K562 (cell line): ENCODE data around the gene BTBD2. TPM values are rescaled to one million over a fixed set of nuclear protein-coding genes. Genes with fewer than 3 reads are reported as not detected.

Source experiments
- CTCFL ChIP-seq: IDR thresholded peaks from 2 replicates; pipeline ENCODE4 v1.6.1; 2011; ENCODE audit warnings: borderline replicate concordance, low read depth, mild to moderate bottlenecking, moderate library complexity, low read length; ENCODE audit not compliant: insufficient read depth, poor library complexity, severe bottlenecking
- DPF2 ChIP-seq: fragments of 450-650 bp; IDR thresholded peaks from 2 replicates; pipeline ENCODE4 v1.6.1; 2016
- EGR1 ChIP-seq: fragments of 450-650 bp; conservative IDR thresholded peaks from 2 replicates; pipeline ENCODE4 v1.6.1; 2017; ENCODE audit warnings: mild to moderate bottlenecking
- ELF2 ChIP-seq: fragments of 250-450 bp; sonication (Bioruptor Pico); IDR thresholded peaks from 2 replicates; pipeline ENCODE4 v1.5.0; 2021; ENCODE audit warnings: mild to moderate bottlenecking
- EP300 ChIP-seq: IDR thresholded peaks from 2 replicates; pipeline ENCODE4 v1.6.1; 2012; ENCODE audit warnings: low read length, improper control_type of control experiment
- ETV6 ChIP-seq, 3 experiments: fragments of 150-350 bp in 1 of 3; sonication (generic) in 1 of 3; formaldehyde crosslinking in 1 of 3; IDR thresholded peaks; 2 replicates each; pipeline versions ENCODE4 v1.6.1 to v1.8.0; 2014 to 2022; ENCODE audit warnings: borderline replicate concordance in 2 of 3, low read depth in 2 of 3, antibody characterized with exemption in 1 of 3, low read length in 1 of 3, mild to moderate bottlenecking in 1 of 3, missing genetic modification reagents in 1 of 3
- FOXK2 ChIP-seq, 2 experiments: fragments of 450-650 bp; IDR thresholded peaks in 1 of 2; conservative IDR thresholded peaks in 1 of 2; 2 replicates each; pipeline ENCODE4 v1.6.1; 2016; ENCODE audit warnings: low read depth in 2 of 2, mild to moderate bottlenecking in 1 of 2
- GTF2A2 ChIP-seq: IDR thresholded peaks from 2 replicates; pipeline ENCODE4 v1.6.1; 2016; ENCODE audit warnings: mild to moderate bottlenecking, missing genetic modification characterization, missing compliant biosample characterization
- GTF2E2 ChIP-seq: fragments of 200-800 bp; sonication (Bioruptor generic); IDR thresholded peaks from 2 replicates; pipeline ENCODE4 v1.6.1; 2016; ENCODE audit warnings: missing genetic modification characterization, missing compliant biosample characterization
- HOXB6 ChIP-seq: fragments of 250-450 bp; sonication (Bioruptor Pico); IDR thresholded peaks from 2 replicates; pipeline ENCODE4 v1.5.1; 2022; ENCODE audit warnings: mild to moderate bottlenecking, borderline replicate concordance
- HSF4 ChIP-seq: fragments of 250-450 bp; sonication (Bioruptor Pico); IDR thresholded peaks from 2 replicates; pipeline ENCODE4 v2.1.2; 2022; ENCODE audit warnings: mild to moderate bottlenecking, moderate library complexity, borderline replicate concordance
- L3MBTL2 ChIP-seq: fragments of 450-650 bp; IDR thresholded peaks from 2 replicates; pipeline ENCODE4 v1.6.1; 2016; ENCODE audit warnings: mild to moderate bottlenecking, moderate library complexity
- LCOR ChIP-seq: sonication (generic); formaldehyde crosslinking; IDR thresholded peaks from 2 replicates; pipeline ENCODE4 v1.8.0; 2022; ENCODE audit warnings: mild to moderate bottlenecking, missing genetic modification reagents
- NCOA4 ChIP-seq: fragments of 450-650 bp; IDR thresholded peaks from 2 replicates; pipeline ENCODE4 v1.6.1; 2018; ENCODE audit warnings: mild to moderate bottlenecking; ENCODE audit not compliant: partially characterized antibody
- NFATC3 ChIP-seq: fragments of 450-650 bp; IDR thresholded peaks from 2 replicates; pipeline ENCODE4 v1.6.1; 2017; ENCODE audit warnings: mild to moderate bottlenecking
- NFYB ChIP-seq: IDR thresholded peaks from 2 replicates; pipeline ENCODE4 v1.6.1; 2011; ENCODE audit warnings: mild to moderate bottlenecking, moderate library complexity; ENCODE audit not compliant: insufficient read length; ENCODE audit errors: extremely low read depth
- PTRF ChIP-seq: fragments of 450-650 bp; IDR thresholded peaks from 2 replicates; pipeline ENCODE4 v1.6.1; 2016; ENCODE audit warnings: mild to moderate bottlenecking, missing genetic modification characterization, missing compliant biosample characterization
- SIX5 ChIP-seq, 2 experiments: IDR thresholded peaks; 2 replicates each; pipeline ENCODE4 v1.6.1; 2011; ENCODE audit warnings: low read length in 2 of 2, borderline replicate concordance in 1 of 2, low read depth in 1 of 2, mild to moderate bottlenecking in 1 of 2, moderate library complexity in 1 of 2; ENCODE audit not compliant: insufficient read depth in 1 of 2
- SLC30A9 ChIP-seq: fragments of 250-450 bp; sonication (Bioruptor Pico); IDR thresholded peaks from 2 replicates; pipeline ENCODE4 v1.8.0; 2022; ENCODE audit warnings: mild to moderate bottlenecking, moderate library complexity
- TRIM24 ChIP-seq, 2 experiments: fragments of 450-650 bp; IDR thresholded peaks; 2 replicates each; pipeline ENCODE4 v1.6.1; 2016
- VEZF1 ChIP-seq: fragments of 200-800 bp; sonication (Bioruptor generic); IDR thresholded peaks from 2 replicates; pipeline ENCODE4 v1.6.1; 2017; ENCODE audit warnings: missing genetic modification characterization, missing compliant biosample characterization
- ZBED1 ChIP-seq: IDR thresholded peaks from 2 replicates; pipeline ENCODE4 v1.6.1; 2014
- ZFP36 ChIP-seq: fragments of 150-350 bp; IDR thresholded peaks from 2 replicates; pipeline ENCODE4 v1.6.1; 2018; ENCODE audit warnings: low read length, low read depth; ENCODE audit not compliant: partially characterized antibody
- ZKSCAN8 ChIP-seq: fragments of 200-800 bp; sonication (Bioruptor generic); IDR thresholded peaks from 2 replicates; pipeline ENCODE4 v1.6.1; 2016; ENCODE audit warnings: missing genetic modification characterization, missing compliant biosample characterization
- polyA plus RNA-seq, 8 experiments: library from polyadenylated mRNA; depleted of rRNA in 4 of 8; stranded (reverse) in 5 of 8; unstranded in 3 of 8; fragments of >200 nt; fragmentation: Nextera tagmentation in 2 of 8; fragmentation: Illumina TruSeq in 1 of 8; extraction: Ambion mirVana in 2 of 8; extraction: Trizol in 1 of 8; gene quantifications; 2 replicates each; pipeline versions ENCODE4 v1.2.1 to v1.2.3, GENCODE V29; 2011 to 2014; ENCODE audit warnings: inconsistent platforms in 1 of 8, missing spikeins in 1 of 8
- total RNA-seq, 7 experiments: library from RNA; depleted of rRNA in 6 of 7; stranded (reverse); fragments of >200 nt in 6 of 7; fragmentation: Illumina TruSeq in 2 of 7; extraction: Trizol in 2 of 7; gene quantifications; 2 replicates each; pipeline versions ENCODE4 v1.2.1 to v1.2.3, GENCODE V29; 2011 to 2021; ENCODE audit warnings: low replicate concordance in 1 of 7
- TF ChIP-seq, protein P1 (sequence below): fragments of 450-650 bp; IDR thresholded peaks from 2 replicates; pipeline ENCODE4 v1.6.1; 2016; ENCODE audit warnings: low read depth, mild to moderate bottlenecking, moderate library complexity

BTBD2 gene
- total and polyA plus RNA-seq, 9 of the 15 experiments (the other 6 are each of a cell fraction or from before 2014, with no cell fraction given): 0.10 to 15.6 (median 6.9) TPM

DNA sequence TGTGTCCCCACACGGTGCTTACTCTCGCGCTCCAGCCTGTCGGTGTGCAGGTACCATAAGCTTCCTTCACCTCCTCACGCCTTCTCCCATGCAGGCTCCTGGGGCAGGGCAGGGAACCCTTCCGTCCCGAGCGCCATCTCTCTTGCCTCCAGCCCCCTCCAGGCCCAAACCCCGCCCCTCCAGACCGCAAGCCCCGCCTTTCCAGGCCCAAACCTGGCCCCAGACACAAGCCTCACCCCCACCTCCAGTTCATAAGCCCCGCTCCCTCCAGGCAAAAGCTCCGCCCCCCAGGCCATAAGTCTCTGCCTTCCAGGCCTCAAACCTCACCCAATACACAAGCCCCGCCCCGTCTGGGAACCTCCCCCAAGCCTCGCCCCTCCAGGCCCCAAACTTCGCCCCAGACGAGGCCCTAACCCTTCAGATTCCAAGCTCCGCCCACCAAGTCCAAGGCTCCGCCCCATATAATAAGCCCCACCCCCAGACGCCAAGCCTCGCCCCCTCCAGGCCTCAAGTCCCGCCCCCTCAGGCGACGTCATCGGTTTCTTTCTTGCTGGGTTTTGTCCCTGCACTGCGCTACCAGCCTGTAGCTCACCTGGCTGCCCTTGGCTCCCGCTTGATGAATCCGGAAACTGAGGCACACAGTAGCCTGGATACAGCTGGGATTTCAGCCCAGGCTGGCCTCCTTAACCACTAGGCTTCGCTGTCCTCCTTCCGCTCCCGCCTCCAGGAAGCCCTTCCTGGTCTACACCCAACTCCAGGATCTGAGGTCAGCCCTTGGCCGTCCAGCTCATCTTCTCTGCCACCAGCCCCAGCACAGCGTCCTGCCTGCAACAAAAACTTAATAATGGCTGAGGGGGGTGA, 19.4 kb upstream of the BTBD2 start (continued):
- TF ChIP-seq FOXK2 (conservative IDR thresholded peaks at IDR 0.05 in 1 of 2, IDR thresholded peaks at IDR 0.05 in 1 of 2; ENCODE audit: low read depth in 2 of 2): peak; percentile 32 to 59; a peak in 2 of 4 replicates
- no peak for TF ChIP-seq ELF2 (CRISPR knock-in tag)
- TF ChIP-seq GTF2A2 (tag): no peak
- TF ChIP-seq ZFP36: peak; percentile 94
- TF ChIP-seq DPF2: 0 out of 2 replicates have a peak, but pooled peaks have one; percentile 5
- no peak for TF ChIP-seq ZBED1
- TF ChIP-seq SLC30A9 (CRISPR knock-in tag): no peak
- TF ChIP-seq PTRF (tag): no peak
- TF ChIP-seq NFATC3: no peak
- no peak for TF ChIP-seq NCOA4
- TF ChIP-seq EGR1: peak; percentile 51
- no peak for TF ChIP-seq HOXB6 (CRISPR knock-in tag)
- TF ChIP-seq SIX5 (IDR thresholded peaks at IDR 0.05; ENCODE audit: borderline replicate concordance in 1 of 2, insufficient read depth in 1 of 2, low read depth in 1 of 2, low read length in 2 of 2): no peak
- TF ChIP-seq CTCFL: no peak
- no peak for TF ChIP-seq ZKSCAN8 (CRISPR knock-in tag)
- TF ChIP-seq, protein P1, sequence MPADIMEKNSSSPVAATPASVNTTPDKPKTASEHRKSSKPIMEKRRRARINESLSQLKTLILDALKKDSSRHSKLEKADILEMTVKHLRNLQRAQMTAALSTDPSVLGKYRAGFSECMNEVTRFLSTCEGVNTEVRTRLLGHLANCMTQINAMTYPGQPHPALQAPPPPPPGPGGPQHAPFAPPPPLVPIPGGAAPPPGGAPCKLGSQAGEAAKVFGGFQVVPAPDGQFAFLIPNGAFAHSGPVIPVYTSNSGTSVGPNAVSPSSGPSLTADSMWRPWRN: peak; percentile 33; the same call in 1 of the 2 replicates
- TF ChIP-seq HSF4: no peak
- no peak for TF ChIP-seq EP300
- no peak for TF ChIP-seq ETV6 (IDR thresholded peaks at IDR 0.05; ENCODE audit: borderline replicate concordance in 1 of 2, low read depth in 2 of 2, low read length in 1 of 2)
- no peak for TF ChIP-seq ETV6 (CRISPR knock-in tag; IDR thresholded peaks at IDR 0.05; ENCODE audit: borderline replicate concordance)
- TF ChIP-seq TRIM24 (IDR thresholded peaks at IDR 0.05): no peak
- TF ChIP-seq NFYB: no peak
- no peak for TF ChIP-seq L3MBTL2
- no peak for TF ChIP-seq LCOR (CRISPR knock-in tag)
- TF ChIP-seq GTF2E2 (tag): no peak
- peak; percentile 84 for TF ChIP-seq VEZF1 (CRISPR knock-in tag)
